ENCODE data around the gene TBC1D1. TPM values are rescaled to one million over a fixed set of nuclear protein-coding genes. Genes with fewer than 3 reads are reported as not detected.

Gene TBC1D1
- total RNA-seq, 1 experiment from 2014 or later = 89.0 TPM

DNA sequence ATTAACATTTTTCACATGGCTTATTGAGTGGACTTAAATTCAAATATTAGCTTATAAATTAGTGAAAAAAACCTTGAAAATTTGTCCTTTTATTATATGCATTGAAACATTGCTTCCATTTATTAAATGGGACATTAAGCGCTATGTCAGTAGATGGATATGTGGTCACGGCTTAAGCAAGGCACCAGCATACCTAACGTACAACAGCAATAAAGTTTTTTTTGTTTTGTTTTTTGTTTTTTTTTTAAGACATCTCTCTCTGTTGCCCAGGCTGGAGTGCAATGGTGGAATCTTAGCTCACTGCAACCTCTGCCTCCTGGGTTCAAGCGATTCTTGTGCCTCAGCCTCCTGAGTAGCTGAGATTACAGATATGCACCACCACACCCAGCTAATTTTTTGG, 32.8 kb upstream of the TBC1D1 start:
- no peak overlapping the region for H3K27ac ChIP-seq (ENCODE audit: low read length)
- no peaks in the 10 kb centered on the region for H3K9me2 ChIP-seq (replicated peaks; ENCODE audit: low read length)
- no peak overlapping the region for H3K4me2 ChIP-seq (ENCODE audit: low read length)
- no peaks in the 10 kb centered on the region for H3K4me1 ChIP-seq (ENCODE audit: insufficient read depth, low read length)
- ChIA-PET POLR2A (ENCODE audit: unreplicated experiment) (no interaction called here), CTCF (no interaction called here)
- TF ChIP-seq EZH2phosphoT487 (IDR thresholded peaks at IDR 0.05; ENCODE audit: borderline replicate concordance, low read length) = no peak
- TF ChIP-seq, protein P1, sequence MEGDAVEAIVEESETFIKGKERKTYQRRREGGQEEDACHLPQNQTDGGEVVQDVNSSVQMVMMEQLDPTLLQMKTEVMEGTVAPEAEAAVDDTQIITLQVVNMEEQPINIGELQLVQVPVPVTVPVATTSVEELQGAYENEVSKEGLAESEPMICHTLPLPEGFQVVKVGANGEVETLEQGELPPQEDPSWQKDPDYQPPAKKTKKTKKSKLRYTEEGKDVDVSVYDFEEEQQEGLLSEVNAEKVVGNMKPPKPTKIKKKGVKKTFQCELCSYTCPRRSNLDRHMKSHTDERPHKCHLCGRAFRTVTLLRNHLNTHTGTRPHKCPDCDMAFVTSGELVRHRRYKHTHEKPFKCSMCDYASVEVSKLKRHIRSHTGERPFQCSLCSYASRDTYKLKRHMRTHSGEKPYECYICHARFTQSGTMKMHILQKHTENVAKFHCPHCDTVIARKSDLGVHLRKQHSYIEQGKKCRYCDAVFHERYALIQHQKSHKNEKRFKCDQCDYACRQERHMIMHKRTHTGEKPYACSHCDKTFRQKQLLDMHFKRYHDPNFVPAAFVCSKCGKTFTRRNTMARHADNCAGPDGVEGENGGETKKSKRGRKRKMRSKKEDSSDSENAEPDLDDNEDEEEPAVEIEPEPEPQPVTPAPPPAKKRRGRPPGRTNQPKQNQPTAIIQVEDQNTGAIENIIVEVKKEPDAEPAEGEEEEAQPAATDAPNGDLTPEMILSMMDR (conservative IDR thresholded peaks at IDR 0.05; ENCODE audit: low read depth, low read length) = no peak
- no peak for TF ChIP-seq EZH2 (IDR thresholded peaks at IDR 0.05; ENCODE audit: low read length, unreplicated experiment)
- no peak overlapping the region for H3K9ac ChIP-seq (ENCODE audit: low read length)
- H3K9me3 ChIP-seq (ENCODE audit: low read length) = no peaks in the 10 kb centered on the region
- ATAC-seq (no peak), DNase-seq (no peak)
- no peak overlapping the region for H2AFZ ChIP-seq (ENCODE audit: low read length)
- H3K4me3 ChIP-seq (ENCODE audit: low read length) = no peak overlapping the region
- intact Hi-C loops (cut with micrococcal nuclease) = no loop called here
- no peaks in the 10 kb centered on the region for H4K20me1 ChIP-seq (ENCODE audit: low read length)
- no peaks in the 10 kb centered on the region for H3F3A ChIP-seq (ENCODE audit: low read length, unreplicated experiment)
- no peaks in the 10 kb centered on the region for H3K36me3 ChIP-seq (ENCODE audit: low read depth, low read length)
- H3K79me2 ChIP-seq (ENCODE audit: low read length) = no peaks in the 10 kb centered on the region
- H3K27me3 ChIP-seq (ENCODE audit: low read length) = no peaks in the 10 kb centered on the region
- BruUV-seq (replicated peaks) = no TSS peak

DNA sequence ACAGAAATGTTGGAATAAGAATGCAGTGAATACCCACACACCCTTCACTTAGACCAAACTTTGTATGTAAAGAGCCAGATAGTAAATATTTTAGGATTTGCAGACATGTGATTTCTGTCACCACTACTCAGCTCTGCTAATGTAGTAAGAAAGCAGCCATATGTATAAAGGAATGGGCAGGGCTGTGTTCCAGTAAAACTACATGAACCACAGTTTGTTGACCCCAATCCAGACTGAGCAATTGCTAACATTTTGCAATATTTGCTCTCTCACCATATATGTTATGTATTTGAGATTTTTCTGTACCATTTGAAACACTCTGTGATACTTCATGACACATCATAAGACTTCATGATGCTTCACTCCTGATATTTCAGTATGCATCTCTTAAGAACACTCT, 32.0 kb upstream of the TBC1D1 start:
- Histone ChIP-seq H3K9me2 (replicated peaks; ENCODE audit: low read length) (no peaks in the 10 kb centered on the region), H3K4me3 (ENCODE audit: low read length) (no peak overlapping the region), H3K4me2 (ENCODE audit: low read length) (no peak overlapping the region), H3K27ac (ENCODE audit: low read length) (no peak overlapping the region), H3K9me3 (ENCODE audit: low read length) (no peaks in the 10 kb centered on the region), H3K9ac (ENCODE audit: low read length) (no peak overlapping the region), H4K20me1 (ENCODE audit: low read length) (no peaks in the 10 kb centered on the region), H3F3A (ENCODE audit: low read length, unreplicated experiment) (no peaks in the 10 kb centered on the region), H3K79me2 (ENCODE audit: low read length) (no peaks in the 10 kb centered on the region), H3K4me1 (ENCODE audit: insufficient read depth, low read length) (no peaks in the 10 kb centered on the region), H3K27me3 (ENCODE audit: low read length) (no peaks in the 10 kb centered on the region), H3K36me3 (ENCODE audit: low read depth, low read length) (no peaks in the 10 kb centered on the region), H2AFZ (ENCODE audit: low read length) (no peak overlapping the region)
- no peak for ATAC-seq
- BruUV-seq (replicated peaks) = no TSS peak
- POLR2A ChIA-PET (ENCODE audit: unreplicated experiment) = no interaction called here
- no peak for DNase-seq
- TF ChIP-seq, protein P1 (conservative IDR thresholded peaks at IDR 0.05; ENCODE audit: low read depth, low read length) = no peak
- no peak for TF ChIP-seq EZH2 (IDR thresholded peaks at IDR 0.05; ENCODE audit: low read length, unreplicated experiment)
- TF ChIP-seq EZH2phosphoT487 (IDR thresholded peaks at IDR 0.05; ENCODE audit: borderline replicate concordance, low read length) = no peak
- CTCF ChIA-PET = no interaction called here
- intact Hi-C loops (cut with micrococcal nuclease) = no loop called here

DNA sequence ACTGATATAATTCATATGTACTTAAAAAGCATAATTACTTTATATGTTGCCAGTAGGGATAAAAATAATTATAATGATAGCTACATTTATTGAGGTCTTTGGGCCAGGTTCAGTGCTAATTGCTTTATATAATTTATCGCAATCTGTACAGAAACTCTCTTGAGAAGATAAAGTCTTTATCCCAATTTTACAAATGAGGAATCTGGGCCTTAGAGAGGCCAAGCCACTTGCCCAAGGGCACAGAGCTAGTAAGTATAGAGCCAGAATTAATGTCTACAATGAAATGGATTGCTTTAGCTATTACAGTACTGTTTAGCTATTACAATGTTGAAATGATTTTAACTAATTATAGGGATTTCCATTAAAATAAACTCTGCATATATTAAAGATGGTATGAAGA, 30.6 kb upstream of the TBC1D1 start:
- no peaks in the 10 kb centered on the region for H3K27me3 ChIP-seq (ENCODE audit: low read length)
- intact Hi-C loops (cut with micrococcal nuclease) = no loop called here
- H3K27ac ChIP-seq (ENCODE audit: low read length) = no peak overlapping the region
- no TSS peak for BruUV-seq (replicated peaks)
- H3K79me2 ChIP-seq (ENCODE audit: low read length) = no peaks in the 10 kb centered on the region
- no peak for TF ChIP-seq EZH2 (IDR thresholded peaks at IDR 0.05; ENCODE audit: low read length, unreplicated experiment)
- no peaks in the 10 kb centered on the region for H3K36me3 ChIP-seq (ENCODE audit: low read depth, low read length)
- no peaks in the 10 kb centered on the region for H3K9me2 ChIP-seq (replicated peaks; ENCODE audit: low read length)
- ChIA-PET CTCF (no interaction called here), POLR2A (ENCODE audit: unreplicated experiment) (no interaction called here)
- no peaks in the 10 kb centered on the region for H3K4me1 ChIP-seq (ENCODE audit: insufficient read depth, low read length)
- H3F3A ChIP-seq (ENCODE audit: low read length, unreplicated experiment) = no peaks in the 10 kb centered on the region
- H3K4me2 ChIP-seq (ENCODE audit: low read length) = no peak overlapping the region
- no peak for ATAC-seq
- DNase-seq = no peak
- H3K9me3 ChIP-seq (ENCODE audit: low read length) = no peaks in the 10 kb centered on the region
- no peak overlapping the region for H2AFZ ChIP-seq (ENCODE audit: low read length)
- H3K4me3 ChIP-seq (ENCODE audit: low read length) = no peak overlapping the region
- H3K9ac ChIP-seq (ENCODE audit: low read length) = no peak overlapping the region
- H4K20me1 ChIP-seq (ENCODE audit: low read length) = no peaks in the 10 kb centered on the region

All from PC-3 (cell line).